ENCODE data around the gene RIMS3. TPM values are rescaled to one million over a fixed set of nuclear protein-coding genes. Genes with fewer than 3 reads are reported as not detected.

The RIMS3 gene
- total and polyA plus RNA-seq, 12 donors: 0.14 to 2.0 (median 0.71) TPM

DNA sequence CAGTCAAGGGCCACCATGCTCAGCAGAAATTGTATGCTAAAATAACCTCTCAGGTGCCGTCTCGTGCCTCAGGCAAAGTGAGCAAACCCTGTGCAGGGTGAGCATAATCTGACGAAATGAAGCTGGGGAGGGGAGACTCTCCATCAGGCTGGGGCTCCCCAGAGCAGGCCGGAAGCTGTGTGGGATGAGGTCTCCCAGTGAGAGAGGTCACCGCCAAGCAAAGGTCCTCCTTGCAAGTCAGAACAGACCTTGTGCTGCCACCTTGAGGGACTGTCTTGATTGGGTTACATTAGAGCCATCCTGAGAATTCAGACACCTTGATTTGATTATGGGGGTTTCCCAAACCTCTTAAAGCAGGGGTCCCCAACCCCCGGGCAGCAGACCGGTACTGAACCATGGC is 69.9 kb downstream of the RIMS3 start:
- 80 to 88% methylated on average over 7 of the region's 7 CpGs for WGBS, 2 donors

DNA sequence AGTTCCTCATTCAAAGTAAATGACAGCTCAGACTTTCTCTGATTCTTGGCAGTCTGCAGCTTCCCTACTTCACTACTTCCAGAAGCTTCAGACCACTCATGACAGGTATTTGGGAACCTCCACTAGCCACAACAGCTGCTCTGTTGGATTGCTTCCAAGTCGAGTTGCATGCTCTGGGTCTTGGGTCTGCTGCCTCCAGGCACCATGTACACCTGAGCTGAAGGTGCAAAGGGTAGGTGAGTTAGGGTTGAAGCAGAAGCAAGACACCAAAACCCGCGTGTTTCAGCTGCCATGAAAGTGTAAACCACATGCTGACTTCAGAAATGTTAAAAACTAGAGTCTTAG is 71.3 kb downstream of the RIMS3 start:
- Histone ChIP-seq H3K36me3 (no peaks in the 10 kb centered on the region), H3K27me3 (no peaks in the 10 kb centered on the region), H3K4me1 (peaks cover 0 to 20% (median 0%) of the 10 kb centered on the region in 9 donors), H3K4me3 (no peak overlapping the region), H3K27ac (no peak overlapping the region), H3K9me3 (no peaks in the 10 kb centered on the region)
- TF ChIP-seq, protein P1, sequence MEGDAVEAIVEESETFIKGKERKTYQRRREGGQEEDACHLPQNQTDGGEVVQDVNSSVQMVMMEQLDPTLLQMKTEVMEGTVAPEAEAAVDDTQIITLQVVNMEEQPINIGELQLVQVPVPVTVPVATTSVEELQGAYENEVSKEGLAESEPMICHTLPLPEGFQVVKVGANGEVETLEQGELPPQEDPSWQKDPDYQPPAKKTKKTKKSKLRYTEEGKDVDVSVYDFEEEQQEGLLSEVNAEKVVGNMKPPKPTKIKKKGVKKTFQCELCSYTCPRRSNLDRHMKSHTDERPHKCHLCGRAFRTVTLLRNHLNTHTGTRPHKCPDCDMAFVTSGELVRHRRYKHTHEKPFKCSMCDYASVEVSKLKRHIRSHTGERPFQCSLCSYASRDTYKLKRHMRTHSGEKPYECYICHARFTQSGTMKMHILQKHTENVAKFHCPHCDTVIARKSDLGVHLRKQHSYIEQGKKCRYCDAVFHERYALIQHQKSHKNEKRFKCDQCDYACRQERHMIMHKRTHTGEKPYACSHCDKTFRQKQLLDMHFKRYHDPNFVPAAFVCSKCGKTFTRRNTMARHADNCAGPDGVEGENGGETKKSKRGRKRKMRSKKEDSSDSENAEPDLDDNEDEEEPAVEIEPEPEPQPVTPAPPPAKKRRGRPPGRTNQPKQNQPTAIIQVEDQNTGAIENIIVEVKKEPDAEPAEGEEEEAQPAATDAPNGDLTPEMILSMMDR (IDR thresholded peaks at IDR 0.05): no peak
- 54 to 61% methylated on average over 3 of the region's 3 CpGs for WGBS, 2 donors
- DNase-seq (no peak), ATAC-seq (no peak)
- intact Hi-C loops (cut with DNase I): no loop called here

More for the DNA sequence above, 69.9 kb downstream of the RIMS3 start:
- TF ChIP-seq, protein P1 (IDR thresholded peaks at IDR 0.05): no peak
- ATAC-seq (no peak), DNase-seq (no peak)
- Histone ChIP-seq H3K27ac (no peak overlapping the region), H3K36me3 (no peaks in the 10 kb centered on the region), H3K27me3 (no peaks in the 10 kb centered on the region), H3K4me1 (peaks cover 0 to 20% (median 0%) of the 10 kb centered on the region in 9 donors), H3K9me3 (no peaks in the 10 kb centered on the region), H3K4me3 (no peak overlapping the region)
- intact Hi-C loops (cut with DNase I): no loop called here

DNA sequence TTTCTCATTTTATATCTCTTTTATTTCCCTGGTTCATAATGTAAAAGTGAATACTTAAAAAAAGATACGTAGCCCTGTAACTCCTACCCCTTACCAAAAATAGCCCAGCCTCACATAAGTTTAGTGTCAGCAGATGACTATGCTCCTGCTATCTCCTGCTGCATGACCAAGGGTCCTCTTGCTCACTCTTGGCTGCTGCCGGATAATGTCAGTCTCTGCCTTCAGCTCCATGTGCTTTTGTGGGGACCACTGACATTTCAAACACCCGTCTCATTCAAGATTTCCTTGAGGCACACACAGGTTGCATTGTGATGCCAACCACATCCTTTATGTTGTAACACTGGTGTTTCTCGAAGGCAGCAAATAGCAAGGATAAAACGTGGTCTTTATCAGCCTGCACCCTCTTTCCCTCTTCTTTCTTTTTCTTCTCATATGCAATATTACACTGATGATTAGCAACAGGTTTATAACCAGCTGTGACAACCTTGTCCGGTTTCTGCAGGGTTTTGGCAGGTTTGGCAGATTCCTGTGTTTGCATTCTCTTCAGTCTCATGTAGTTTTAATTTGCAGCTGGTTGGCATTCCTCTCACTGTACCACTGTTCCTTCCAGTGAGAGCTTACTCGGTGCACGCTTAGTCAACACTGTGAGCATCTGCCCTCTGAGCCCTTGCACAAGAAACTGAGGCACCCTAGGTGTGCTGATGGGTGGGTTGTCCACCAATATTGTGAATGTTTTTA is 71.9 kb downstream of the RIMS3 start:
- WGBS, 2 donors: 45 to 50% methylated on average over 8 of the region's 8 CpGs

DNA sequence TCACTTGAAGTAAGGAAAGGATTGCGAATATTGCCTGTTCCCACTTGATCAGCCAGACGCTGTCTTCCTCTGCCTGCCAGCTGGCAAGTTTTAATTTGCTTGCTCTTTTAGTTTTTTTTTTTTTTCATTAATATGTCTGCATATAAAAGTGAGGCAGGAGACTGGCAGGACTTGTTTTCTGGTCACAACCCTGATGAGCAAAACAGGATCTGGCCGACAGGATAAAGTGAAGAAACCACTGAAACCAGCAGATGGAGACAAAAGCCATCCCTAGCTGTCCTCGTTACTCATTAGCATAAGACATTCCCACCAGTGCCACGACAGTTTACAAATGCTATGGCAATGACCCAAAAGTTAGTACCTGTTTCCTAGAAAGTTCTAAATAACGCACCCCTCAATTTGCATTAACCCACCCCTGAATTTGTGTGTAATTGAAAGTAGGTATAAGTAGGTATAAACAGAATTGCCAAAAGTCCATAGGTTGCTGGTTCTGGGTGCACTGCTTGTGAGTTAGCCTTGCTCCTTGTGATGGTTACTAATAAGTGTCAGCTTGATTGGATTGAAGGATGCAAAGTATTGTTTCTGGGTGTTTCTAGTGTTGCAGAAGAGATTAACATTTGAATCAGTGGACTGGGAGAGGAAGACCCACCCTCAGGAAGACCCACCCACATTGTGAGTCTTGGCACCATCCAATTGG is 73.2 kb downstream of the RIMS3 start:
- 35 to 39% methylated on average over 6 of the region's 6 CpGs for WGBS, 2 donors

More for the DNA sequence above, 71.9 kb downstream of the RIMS3 start:
- Histone ChIP-seq H3K9me3 (no peaks in the 10 kb centered on the region), H3K4me1 (peaks cover 0 to 20% (median 0%) of the 10 kb centered on the region in 9 donors), H3K36me3 (no peaks in the 10 kb centered on the region), H3K27ac (no peak overlapping the region), H3K27me3 (no peaks in the 10 kb centered on the region), H3K4me3 (no peak overlapping the region)
- ATAC-seq (peak in 3 of 8 donors; percentile 46 to 61 (median 47)), DNase-seq (no peak)
- intact Hi-C loops (cut with DNase I): no loop called here
- TF ChIP-seq, protein P1 (IDR thresholded peaks at IDR 0.05): no peak

More for the DNA sequence above, 73.2 kb downstream of the RIMS3 start:
- TF ChIP-seq, protein P1 (IDR thresholded peaks at IDR 0.05): peak in 6 of 9 donors; percentile 27 to 60 (median 48)
- peaks cover 0 to 20% (median 0%) of the 10 kb centered on the region in 9 donors for H3K4me1 ChIP-seq
- no peak overlapping the region for H3K27ac ChIP-seq
- H3K9me3 ChIP-seq: no peaks in the 10 kb centered on the region
- peak in 6 of 8 donors; percentile 33 to 79 (median 60) for ATAC-seq
- H3K4me3 ChIP-seq: no peak overlapping the region
- DNase-seq: no peak
- H3K27me3 ChIP-seq: no peaks in the 10 kb centered on the region
- intact Hi-C loops (cut with DNase I): no loop called here
- H3K36me3 ChIP-seq: no peaks in the 10 kb centered on the region
